NT2/D1 (cell line): ENCODE measurements around the gene MLPH.

Experiments
- DNase-seq: peaks from one replicate; pipeline ENCODE4 v3.0.0-alpha.2; 2011; ENCODE audit warnings: low read depth, low spot score
- H3K27me3 ChIP-seq: 2 replicates; pipeline ENCODE4 v1.6.0; 2011; ENCODE audit warnings: mild to moderate bottlenecking; ENCODE audit not compliant: insufficient read length, insufficient read depth
- H3K36me3 ChIP-seq: 2 replicates; pipeline ENCODE4 v1.6.1; 2011; ENCODE audit warnings: mild to moderate bottlenecking, low read length, mixed read lengths; ENCODE audit not compliant: insufficient read depth, insufficient read length
- H3K4me1 ChIP-seq: 2 replicates; pipeline ENCODE4 v1.5.1; 2011; ENCODE audit not compliant: insufficient read depth, insufficient read length
- H3K4me3 ChIP-seq: 2 replicates; pipeline ENCODE4 v1.5.1; 2011; ENCODE audit warnings: low read depth; ENCODE audit not compliant: insufficient read length
- H3K9ac ChIP-seq: 2 replicates; pipeline ENCODE4 v1.6.0; 2011; ENCODE audit warnings: low read depth; ENCODE audit not compliant: insufficient read length
- H3K9me3 ChIP-seq: 2 replicates; pipeline ENCODE4 v1.5.1; 2011; ENCODE audit warnings: mild to moderate bottlenecking, low read length; ENCODE audit not compliant: insufficient read depth
- SUZ12 ChIP-seq: IDR thresholded peaks from 2 replicates; pipeline ENCODE4 v1.6.1; 2011; ENCODE audit not compliant: insufficient read length, insufficient read depth; ENCODE audit errors: extremely low read depth
- YY1 ChIP-seq: IDR thresholded peaks from 2 replicates; pipeline ENCODE4 v1.6.1; 2011; ENCODE audit not compliant: insufficient read length, insufficient read depth
- ZNF274 ChIP-seq: IDR thresholded peaks from 2 replicates; pipeline ENCODE4 v1.6.1; 2011; ENCODE audit warnings: mild to moderate bottlenecking, low read depth, low read length

The MLPH gene

GRCh38 chr2:237450583-237450982 lies 36.5 kb upstream of the MLPH start:
- Histone ChIP-seq H3K36me3 (no peaks in the 10 kb centered on the region), H3K9me3 (peaks cover 4% of the 10 kb centered on the region; the same call in 1 of the 2 replicates), H3K4me3 (no peak overlapping the region), H3K9ac (no peak overlapping the region), H3K27me3 (no peaks in the 10 kb centered on the region), H3K4me1 (peaks cover 2% of the 10 kb centered on the region)
- no peak for TF ChIP-seq ZNF274
- TF ChIP-seq YY1 = no peak
- no peak for TF ChIP-seq SUZ12
- no peak for DNase-seq

GRCh38 chr2:237451643-237452469 lies 35.2 kb upstream of the MLPH start:
- no peak overlapping the region for H3K9ac ChIP-seq
- H3K27me3 ChIP-seq = no peaks in the 10 kb centered on the region
- no peak for DNase-seq
- H3K36me3 ChIP-seq = no peaks in the 10 kb centered on the region
- H3K4me1 ChIP-seq = peaks cover 5% of the 10 kb centered on the region
- H3K4me3 ChIP-seq = no peak overlapping the region
- H3K9me3 ChIP-seq = peaks cover 4% of the 10 kb centered on the region; the same call in 1 of the 2 replicates
- no peak for TF ChIP-seq YY1
- TF ChIP-seq SUZ12 = no peak
- no peak for TF ChIP-seq ZNF274

GRCh38 chr2:237452861-237453260 lies 34.2 kb upstream of the MLPH start:
- Histone ChIP-seq H3K27me3 (no peaks in the 10 kb centered on the region), H3K9me3 (peaks cover 4% of the 10 kb centered on the region; the same call in 1 of the 2 replicates), H3K4me3 (no peak overlapping the region), H3K36me3 (no peaks in the 10 kb centered on the region), H3K4me1 (peaks cover 5% of the 10 kb centered on the region), H3K9ac (no peak overlapping the region)
- no peak for DNase-seq
- TF ChIP-seq YY1 = no peak
- no peak for TF ChIP-seq ZNF274
- no peak for TF ChIP-seq SUZ12

- TF ChIP-seq ZNF274 (no peak), YY1 (no peak), SUZ12 (no peak)
- H3K36me3 ChIP-seq = no peaks in the 10 kb centered on the region
- H3K4me3 ChIP-seq = no peak overlapping the region
- no peak for DNase-seq
- H3K4me1 ChIP-seq = peaks cover 5% of the 10 kb centered on the region
- peaks cover 4% of the 10 kb centered on the region; the same call in 1 of the 2 replicates for H3K9me3 ChIP-seq
- H3K9ac ChIP-seq = no peak overlapping the region
- H3K27me3 ChIP-seq = no peaks in the 10 kb centered on the region
Measured at GRCh38 chr2:237453671-237454070, 33.4 kb upstream of the MLPH start.

- Histone ChIP-seq H3K36me3 (no peaks in the 10 kb centered on the region), H3K9ac (no peak overlapping the region), H3K9me3 (peaks cover 4% of the 10 kb centered on the region; the same call in 1 of the 2 replicates), H3K27me3 (no peaks in the 10 kb centered on the region), H3K4me3 (no peak overlapping the region), H3K4me1 (peaks cover 5% of the 10 kb centered on the region)
- TF ChIP-seq ZNF274 = no peak
- no peak for TF ChIP-seq SUZ12
- TF ChIP-seq YY1 = no peak
- DNase-seq = no peak
Measured at GRCh38 chr2:237455764-237456163, 31.3 kb upstream of the MLPH start.

GRCh38 chr2:237456200-237456843 lies 30.7 kb upstream of the MLPH start:
- H3K27me3 ChIP-seq = no peaks in the 10 kb centered on the region
- peaks cover 5% of the 10 kb centered on the region for H3K4me1 ChIP-seq
- H3K36me3 ChIP-seq = no peaks in the 10 kb centered on the region
- no peak overlapping the region for H3K9ac ChIP-seq
- peaks cover 4% of the 10 kb centered on the region; the same call in 1 of the 2 replicates for H3K9me3 ChIP-seq
- no peak for DNase-seq
- H3K4me3 ChIP-seq = no peak overlapping the region
- TF ChIP-seq ZNF274 = no peak
- no peak for TF ChIP-seq YY1

GRCh38 chr2:237457388-237457941 lies 29.6 kb upstream of the MLPH start:
- Histone ChIP-seq H3K4me3 (no peak overlapping the region), H3K9me3 (peaks cover 4% of the 10 kb centered on the region; the same call in 1 of the 2 replicates), H3K27me3 (no peaks in the 10 kb centered on the region), H3K4me1 (peaks cover 3% of the 10 kb centered on the region), H3K36me3 (no peaks in the 10 kb centered on the region), H3K9ac (no peak overlapping the region)
- TF ChIP-seq SUZ12 (no peak), YY1 (no peak), ZNF274 (no peak)
- DNase-seq = no peak
